HepG2 (cell line): ENCODE results near the gene SLC23A3. TPM values are rescaled to one million over a fixed set of nuclear protein-coding genes. Genes with fewer than 3 reads are reported as not detected.

Source experiments
- ATAC-seq: fragments of 200-7000 bp; cut with Tn5 transposase; 3 replicates; pipeline ENCODE4 v1.9.1; 2020; ENCODE audit warnings: mild to moderate bottlenecking, moderate library complexity
- BruUV-seq: library from RNA; stranded (reverse); fragments of 400-500 nt; replicated peaks from 2 replicates; lab custom pipeline; 2021; lab: Mats Ljungman, UMichigan
- CTCF ChIA-PET: fragments of 300-600 bp; formaldehyde crosslinking; extraction: SDS; loops from one replicate; lab custom pipeline; 2021; ENCODE audit warnings: low total read pairs, inconsistent platforms, low intra/inter-chr PET ratio; lab: Yijun Ruan, JAX
- POLR2A ChIA-PET: fragments of 350-600 bp; sonication (Branson Sonifier 250); formaldehyde crosslinking; loops from one replicate; lab custom pipeline; 2020; ENCODE audit warnings: antibody characterized with exemption, inconsistent platforms; lab: Yijun Ruan, JAX
- DNase-seq: peaks from one replicate; pipeline ENCODE4 v3.0.0-alpha.2; 2015; ENCODE audit warnings: low spot score
- FAIRE-seq: peaks from 3 replicates; lab custom pipeline; 2011; peaks lifted over from hg19 to GRCh38; lab: Jason Lieb, UNC
- H2AFZ ChIP-seq: one replicate; pipeline ENCODE4 v1.6.1; 2011; ENCODE audit warnings: low read length, inconsistent platforms
- H3K27ac ChIP-seq: fragments of 300-600 bp; 3 replicates; pipeline ENCODE4 v1.8.0; 2011; ENCODE audit warnings: mixed run types, mild to moderate bottlenecking, mixed read lengths, low read length, inconsistent platforms; ENCODE audit not compliant: insufficient read depth; ENCODE audit errors: extremely low read length
- H3K27me3 ChIP-seq, 2 experiments: fragments of 200-600 bp in 1 of 2; 2 replicates in 1 of 2; 3 replicates in 1 of 2; pipeline versions ENCODE4 v1.6.0 to v1.8.0; 2011; ENCODE audit warnings: low read length in 2 of 2, mild to moderate bottlenecking in 2 of 2, moderate library complexity in 2 of 2, inconsistent platforms in 1 of 2; ENCODE audit not compliant: insufficient read depth in 2 of 2, control insufficient read depth in 1 of 2
- H3K36me3 ChIP-seq, 2 experiments: fragments of 200-600 bp in 1 of 2; replicated peaks in 1 of 2; 2 replicates in 1 of 2; 3 replicates in 1 of 2; pipeline versions ENCODE4 v1.5.1 to v1.8.0; 2011; ENCODE audit warnings: low read length in 2 of 2, inconsistent platforms in 1 of 2; ENCODE audit not compliant: insufficient read depth in 2 of 2, control insufficient read depth in 1 of 2
- H3K4me1 ChIP-seq: 2 replicates; pipeline ENCODE4 v1.5.1; 2012; ENCODE audit warnings: low read length, inconsistent platforms; ENCODE audit not compliant: insufficient read depth
- H3K4me2 ChIP-seq: 2 replicates; pipeline ENCODE4 v1.6.0; 2011; ENCODE audit warnings: low read depth, low read length, inconsistent platforms
- H3K4me3 ChIP-seq, 3 experiments: fragments of 200-600 bp in 1 of 3; sonication (generic), shearing (Covaris generic) in 1 of 3; replicated peaks in 1 of 3; 2 replicates each; pipeline ENCODE4 v1.5.1; 2011 to 2016; ENCODE audit warnings: low read length in 3 of 3, inconsistent platforms in 2 of 3, low read depth in 2 of 3, mild to moderate bottlenecking in 2 of 3, control low read depth in 1 of 3, mixed read lengths in 1 of 3; ENCODE audit not compliant: insufficient read depth in 1 of 3
- H3K79me2 ChIP-seq: one replicate; pipeline ENCODE4 v1.6.1; 2011; ENCODE audit warnings: low read length, inconsistent platforms; ENCODE audit not compliant: insufficient read depth
- H3K9ac ChIP-seq: 2 replicates; pipeline ENCODE4 v1.6.0; 2011; ENCODE audit warnings: mild to moderate bottlenecking, low read depth, low read length, inconsistent platforms; ENCODE audit not compliant: insufficient read depth
- H3K9me3 ChIP-seq: 2 replicates; pipeline ENCODE4 v1.5.1; 2012; ENCODE audit warnings: mild to moderate bottlenecking, low read length
- H4K20me1 ChIP-seq: 2 replicates; pipeline ENCODE4 v1.6.0; 2011; ENCODE audit warnings: inconsistent platforms, mild to moderate bottlenecking, low read length, moderate library complexity; ENCODE audit not compliant: insufficient read depth
- MBNL3 ChIP-seq: fragments of 250-450 bp; sonication (Bioruptor Pico); conservative IDR thresholded peaks from 2 replicates; pipeline ENCODE4 v1.8.0; 2022; ENCODE audit warnings: mild to moderate bottlenecking, inconsistent platforms
- USF2 ChIP-seq, 2 experiments: sonication (generic) in 1 of 2; formaldehyde crosslinking in 1 of 2; IDR thresholded peaks; 2 replicates each; pipeline versions ENCODE4 v1.5.1 to v1.6.1; 2011 to 2020; ENCODE audit warnings: borderline replicate concordance in 1 of 2, low read depth in 1 of 2, low read length in 1 of 2, mild to moderate bottlenecking in 1 of 2, missing genetic modification reagents in 1 of 2, moderate library complexity in 1 of 2
- ZNF563 ChIP-seq: sonication (generic); formaldehyde crosslinking; IDR thresholded peaks from 2 replicates; pipeline ENCODE4 v1.8.0; 2022; ENCODE audit warnings: mild to moderate bottlenecking, moderate library complexity, missing genetic modification reagents
- ZNF574 ChIP-seq: sonication (generic); formaldehyde crosslinking; IDR thresholded peaks from 2 replicates; pipeline ENCODE4 v1.4.0; 2020; ENCODE audit warnings: missing genetic modification reagents
- ZNF639 ChIP-seq: conservative IDR thresholded peaks from 2 replicates; pipeline ENCODE4 v1.6.1; 2018; ENCODE audit warnings: missing genetic modification reagents
- ZZZ3 ChIP-seq: sonication (generic); formaldehyde crosslinking; IDR thresholded peaks from 2 replicates; pipeline ENCODE4 v1.4.0; 2020; ENCODE audit warnings: missing genetic modification reagents, mild to moderate bottlenecking, borderline replicate concordance
- WGBS: methylation state at CpG from one replicate; pipeline ENCODE4 v1.1.6; 2017; ENCODE audit warnings: low lambda C conversion rate; 5-methylcytosine and 5-hydroxymethylcytosine counted together
- in situ Hi-C: cut with HindIII; loops from 2 replicates; pipeline ENCODE4 v1.10.0; 2017; ENCODE audit warnings: low pct_unique_long_range_greater_than_20kb; ENCODE audit not compliant: extremely low pct_ligation_motif_present
- intact Hi-C: fragments of 100-400 bp; cut with micrococcal nuclease; formaldehyde crosslinking; loops from one replicate; pipeline ENCODE4 v1.10.0; 2022; ENCODE audit not compliant: unreplicated experiment
- polyA plus RNA-seq, 8 experiments: library from polyadenylated mRNA; depleted of rRNA in 3 of 8; stranded (reverse) in 7 of 8; unstranded in 1 of 8; fragments of >200 nt; fragmentation: Illumina TruSeq in 4 of 8; extraction: Trizol in 4 of 8; gene quantifications; 2 replicates each; pipeline versions ENCODE4 v1.2.1 to v1.2.3, GENCODE V29; 2011 to 2016; ENCODE audit warnings: low read depth in 4 of 8, missing spikeins in 1 of 8, mixed read lengths in 1 of 8; ENCODE audit not compliant: insufficient read depth in 1 of 8
- total RNA-seq, 5 experiments: library from RNA; depleted of rRNA; stranded (reverse); fragments of >200 nt; fragmentation: Illumina TruSeq; extraction: Trizol; gene quantifications; 2 replicates each; pipeline ENCODE4 v1.2.3, GENCODE V29; 2016; ENCODE audit warnings: low read depth in 1 of 5

The SLC23A3 gene
- total and polyA plus RNA-seq, 2 of the 13 experiments (the other 11 are each of a cell fraction or from before 2014, with no cell fraction given) = 0.38 to 0.78 TPM

- no peaks in the 10 kb centered on the region for H3K9me3 ChIP-seq
- no peak overlapping the region for H3K27ac ChIP-seq
- no peak for ATAC-seq
- no peak overlapping the region for H3K9ac ChIP-seq
- H3K4me1 ChIP-seq = peaks cover 33% of the 10 kb centered on the region
- intact Hi-C loops (no loop called here), in situ Hi-C loops (no loop called here)
- H3K27me3 ChIP-seq = no peaks in the 10 kb centered on the region; a peak in 1 of 5 replicates
- ChIA-PET CTCF (no interaction called here), POLR2A (interaction anchor here (1.3 to 4.8 kb wide), 3 partner anchors 19 to 29 kb away, joined by 3 to 21 read pairs (median 6); partner anchors contain the start of gene ZFAND2B)
- H4K20me1 ChIP-seq = no peaks in the 10 kb centered on the region
- peak overlapping the region; percentile 100 for H3K4me2 ChIP-seq
- H3K36me3 ChIP-seq = peaks cover 32 to 50% of the 10 kb centered on the region in 2 experiments
- peaks cover 26% of the 10 kb centered on the region for H3K79me2 ChIP-seq
- no peak for TF ChIP-seq ZZZ3 (CRISPR knock-in tag)
- TF ChIP-seq ZNF563 (CRISPR knock-in tag) = peak; percentile 39; the same call in 1 of the 2 replicates
- BruUV-seq = no TSS peak
- FAIRE-seq = no peak
- 99% methylated on average over 9 of the region's 9 CpGs for WGBS
- H2AFZ ChIP-seq = no peak overlapping the region
- no peak for DNase-seq
- no peak overlapping the region; a peak in 1 of 6 replicates for H3K4me3 ChIP-seq
These were observed 10.0 kb upstream of the SLC23A3 start for GRCh38 chr2:219179601-219180465.

GRCh38 chr2:219178377-219179175, 8.7 kb upstream of the SLC23A3 start:
- Histone ChIP-seq H3K79me2 (peaks cover 26% of the 10 kb centered on the region), H3K4me3 (peak overlapping the region; percentile 72 to 87 (median 79)), H3K27me3 (no peaks in the 10 kb centered on the region; a peak in 1 of 5 replicates), H4K20me1 (no peaks in the 10 kb centered on the region), H3K9me3 (no peaks in the 10 kb centered on the region), H3K4me1 (peaks cover 37% of the 10 kb centered on the region), H3K27ac (peak overlapping the region; percentile 90), H3K4me2 (peak overlapping the region; percentile 100), H3K9ac (peak overlapping the region; percentile 82), H2AFZ (no peak overlapping the region), H3K36me3 (peaks cover 31 to 57% of the 10 kb centered on the region in 2 experiments)
- intact Hi-C loops (no loop called here), in situ Hi-C loops (no loop called here)
- CTCF ChIA-PET = interaction anchor here (1.7 kb wide), 1 partner anchor 18 kb away, joined by 4 read pairs; the partner anchor contains the start of gene NHEJ1
- POLR2A ChIA-PET = interaction anchor here (1.3 to 10.4 kb wide), 3 partner anchors 21 to 30 kb away, joined by 3 to 227 read pairs (median 6); partner anchors contain the start of gene ZFAND2B
- BruUV-seq = no TSS peak
- 8% methylated on average over 32 of the region's 45 CpGs for WGBS
- no peak for DNase-seq
- FAIRE-seq = no peak
- peak; percentile 1 for ATAC-seq
- TF ChIP-seq MBNL3 (CRISPR knock-in tag) (no peak), ZNF574 (no peak), USF2 (IDR thresholded peaks at IDR 0.05; ENCODE audit: low read depth, low read length) (no peak), USF2 (CRISPR knock-in tag; IDR thresholded peaks at IDR 0.05; ENCODE audit: borderline replicate concordance) (0 out of 2 replicates have a peak, but pooled peaks have one; percentile 17), ZNF639 (CRISPR knock-in tag) (no peak)
